Measurements from ENCODE around the gene RNASEH2A. TPM values are rescaled to one million over a fixed set of nuclear protein-coding genes. Genes with fewer than 3 reads are reported as not detected.

The RNASEH2A gene
- total and polyA plus RNA-seq, 2 of the 13 experiments (the other 11 are each of a cell fraction or from before 2014, with no cell fraction given), result 25.1 to 35.8 TPM

DNA sequence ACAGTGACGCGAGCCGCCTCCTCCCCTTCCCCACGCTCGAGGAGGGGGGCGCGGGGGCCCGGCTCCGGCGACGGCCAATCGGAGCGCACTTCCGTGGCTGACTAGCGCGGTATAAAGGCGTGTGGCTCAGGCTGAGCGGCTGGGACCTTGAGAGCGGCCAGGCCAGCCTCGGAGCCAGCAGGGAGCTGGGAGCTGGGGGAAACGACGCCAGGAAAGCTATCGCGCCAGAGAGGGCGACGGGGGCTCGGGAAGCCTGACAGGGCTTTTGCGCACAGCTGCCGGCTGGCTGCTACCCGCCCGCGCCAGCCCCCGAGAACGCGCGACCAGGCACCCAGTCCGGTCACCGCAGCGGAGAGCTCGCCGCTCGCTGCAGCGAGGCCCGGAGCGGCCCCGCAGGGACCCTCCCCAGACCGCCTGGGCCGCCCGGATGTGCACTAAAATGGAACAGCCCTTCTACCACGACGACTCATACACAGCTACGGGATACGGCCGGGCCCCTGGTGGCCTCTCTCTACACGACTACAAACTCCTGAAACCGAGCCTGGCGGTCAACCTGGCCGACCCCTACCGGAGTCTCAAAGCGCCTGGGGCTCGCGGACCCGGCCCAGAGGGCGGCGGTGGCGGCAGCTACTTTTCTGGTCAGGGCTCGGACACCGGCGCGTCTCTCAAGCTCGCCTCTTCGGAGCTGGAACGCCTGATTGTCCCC, 14.9 kb upstream of the RNASEH2A start, which contains the start of gene JUNB (continued):
- TF ChIP-seq, protein P1, sequence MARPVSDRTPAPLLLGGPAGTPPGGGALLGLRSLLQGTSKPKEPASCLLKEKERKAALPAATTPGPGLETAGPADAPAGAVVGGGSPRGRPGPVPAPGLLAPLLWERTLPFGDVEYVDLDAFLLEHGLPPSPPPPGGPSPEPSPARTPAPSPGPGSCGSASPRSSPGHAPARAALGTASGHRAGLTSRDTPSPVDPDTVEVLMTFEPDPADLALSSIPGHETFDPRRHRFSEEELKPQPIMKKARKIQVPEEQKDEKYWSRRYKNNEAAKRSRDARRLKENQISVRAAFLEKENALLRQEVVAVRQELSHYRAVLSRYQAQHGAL (CRISPR knock-in tag; IDR thresholded peaks at IDR 0.05; ENCODE audit: not compliant biosample characterization), result no peak
- TF ChIP-seq RXRA (CRISPR knock-in tag; IDR thresholded peaks at IDR 0.05), result peak; percentile 76
- TF ChIP-seq AGO2 (optimal IDR thresholded peaks at IDR 0.05; ENCODE audit: low read depth, low read length), result peak; percentile 80
- peak; percentile 68; the same call in 1 of the 2 replicates for TF ChIP-seq ZNF766 (CRISPR knock-in tag; IDR thresholded peaks at IDR 0.05; ENCODE audit: borderline replicate concordance)
- TF ChIP-seq, protein P2, sequence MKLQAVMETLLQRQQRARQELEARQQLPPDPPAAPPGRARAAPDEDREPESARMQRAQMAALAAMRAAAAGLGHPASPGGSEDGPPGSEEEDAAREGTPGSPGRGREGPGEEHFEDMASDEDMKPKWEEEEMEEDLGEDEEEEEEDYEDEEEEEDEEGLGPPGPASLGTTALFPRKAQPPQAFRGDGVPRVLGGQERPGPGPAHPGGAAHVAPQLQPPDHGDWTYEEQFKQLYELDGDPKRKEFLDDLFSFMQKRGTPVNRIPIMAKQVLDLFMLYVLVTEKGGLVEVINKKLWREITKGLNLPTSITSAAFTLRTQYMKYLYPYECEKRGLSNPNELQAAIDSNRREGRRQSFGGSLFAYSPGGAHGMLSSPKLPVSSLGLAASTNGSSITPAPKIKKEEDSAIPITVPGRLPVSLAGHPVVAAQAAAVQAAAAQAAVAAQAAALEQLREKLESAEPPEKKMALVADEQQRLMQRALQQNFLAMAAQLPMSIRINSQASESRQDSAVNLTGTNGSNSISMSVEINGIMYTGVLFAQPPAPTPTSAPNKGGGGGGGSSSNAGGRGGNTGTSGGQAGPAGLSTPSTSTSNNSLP (IDR thresholded peaks at IDR 0.05; ENCODE audit: low read depth, low read length), result no peak
- TF ChIP-seq MATR3 (CRISPR knock-in tag; IDR thresholded peaks at IDR 0.05), result no peak
- TF ChIP-seq, protein P3, sequence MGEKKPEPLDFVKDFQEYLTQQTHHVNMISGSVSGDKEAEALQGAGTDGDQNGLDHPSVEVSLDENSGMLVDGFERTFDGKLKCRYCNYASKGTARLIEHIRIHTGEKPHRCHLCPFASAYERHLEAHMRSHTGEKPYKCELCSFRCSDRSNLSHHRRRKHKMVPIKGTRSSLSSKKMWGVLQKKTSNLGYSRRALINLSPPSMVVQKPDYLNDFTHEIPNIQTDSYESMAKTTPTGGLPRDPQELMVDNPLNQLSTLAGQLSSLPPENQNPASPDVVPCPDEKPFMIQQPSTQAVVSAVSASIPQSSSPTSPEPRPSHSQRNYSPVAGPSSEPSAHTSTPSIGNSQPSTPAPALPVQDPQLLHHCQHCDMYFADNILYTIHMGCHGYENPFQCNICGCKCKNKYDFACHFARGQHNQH (CRISPR knock-in tag; IDR thresholded peaks at IDR 0.05), result peak; percentile 92
- no peak for TF ChIP-seq ZSCAN25 (CRISPR knock-in tag; IDR thresholded peaks at IDR 0.05)
- TF ChIP-seq ZNF781 (CRISPR knock-in tag; IDR thresholded peaks at IDR 0.05; ENCODE audit: borderline replicate concordance, not compliant biosample characterization), result no peak
- TF ChIP-seq, protein P4, sequence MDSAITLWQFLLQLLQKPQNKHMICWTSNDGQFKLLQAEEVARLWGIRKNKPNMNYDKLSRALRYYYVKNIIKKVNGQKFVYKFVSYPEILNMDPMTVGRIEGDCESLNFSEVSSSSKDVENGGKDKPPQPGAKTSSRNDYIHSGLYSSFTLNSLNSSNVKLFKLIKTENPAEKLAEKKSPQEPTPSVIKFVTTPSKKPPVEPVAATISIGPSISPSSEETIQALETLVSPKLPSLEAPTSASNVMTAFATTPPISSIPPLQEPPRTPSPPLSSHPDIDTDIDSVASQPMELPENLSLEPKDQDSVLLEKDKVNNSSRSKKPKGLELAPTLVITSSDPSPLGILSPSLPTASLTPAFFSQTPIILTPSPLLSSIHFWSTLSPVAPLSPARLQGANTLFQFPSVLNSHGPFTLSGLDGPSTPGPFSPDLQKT (CRISPR knock-in tag; IDR thresholded peaks at IDR 0.05; ENCODE audit: borderline replicate concordance), result no peak
- TF ChIP-seq MTF1 (CRISPR knock-in tag; IDR thresholded peaks at IDR 0.05), result no peak
- TF ChIP-seq, protein P5, sequence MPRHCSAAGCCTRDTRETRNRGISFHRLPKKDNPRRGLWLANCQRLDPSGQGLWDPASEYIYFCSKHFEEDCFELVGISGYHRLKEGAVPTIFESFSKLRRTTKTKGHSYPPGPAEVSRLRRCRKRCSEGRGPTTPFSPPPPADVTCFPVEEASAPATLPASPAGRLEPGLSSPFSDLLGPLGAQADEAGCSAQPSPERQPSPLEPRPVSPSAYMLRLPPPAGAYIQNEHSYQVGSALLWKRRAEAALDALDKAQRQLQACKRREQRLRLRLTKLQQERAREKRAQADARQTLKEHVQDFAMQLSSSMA (CRISPR knock-in tag; IDR thresholded peaks at IDR 0.05), result 0 out of 2 replicates have a peak, but pooled peaks have one; percentile 61
- TF ChIP-seq, protein P6, sequence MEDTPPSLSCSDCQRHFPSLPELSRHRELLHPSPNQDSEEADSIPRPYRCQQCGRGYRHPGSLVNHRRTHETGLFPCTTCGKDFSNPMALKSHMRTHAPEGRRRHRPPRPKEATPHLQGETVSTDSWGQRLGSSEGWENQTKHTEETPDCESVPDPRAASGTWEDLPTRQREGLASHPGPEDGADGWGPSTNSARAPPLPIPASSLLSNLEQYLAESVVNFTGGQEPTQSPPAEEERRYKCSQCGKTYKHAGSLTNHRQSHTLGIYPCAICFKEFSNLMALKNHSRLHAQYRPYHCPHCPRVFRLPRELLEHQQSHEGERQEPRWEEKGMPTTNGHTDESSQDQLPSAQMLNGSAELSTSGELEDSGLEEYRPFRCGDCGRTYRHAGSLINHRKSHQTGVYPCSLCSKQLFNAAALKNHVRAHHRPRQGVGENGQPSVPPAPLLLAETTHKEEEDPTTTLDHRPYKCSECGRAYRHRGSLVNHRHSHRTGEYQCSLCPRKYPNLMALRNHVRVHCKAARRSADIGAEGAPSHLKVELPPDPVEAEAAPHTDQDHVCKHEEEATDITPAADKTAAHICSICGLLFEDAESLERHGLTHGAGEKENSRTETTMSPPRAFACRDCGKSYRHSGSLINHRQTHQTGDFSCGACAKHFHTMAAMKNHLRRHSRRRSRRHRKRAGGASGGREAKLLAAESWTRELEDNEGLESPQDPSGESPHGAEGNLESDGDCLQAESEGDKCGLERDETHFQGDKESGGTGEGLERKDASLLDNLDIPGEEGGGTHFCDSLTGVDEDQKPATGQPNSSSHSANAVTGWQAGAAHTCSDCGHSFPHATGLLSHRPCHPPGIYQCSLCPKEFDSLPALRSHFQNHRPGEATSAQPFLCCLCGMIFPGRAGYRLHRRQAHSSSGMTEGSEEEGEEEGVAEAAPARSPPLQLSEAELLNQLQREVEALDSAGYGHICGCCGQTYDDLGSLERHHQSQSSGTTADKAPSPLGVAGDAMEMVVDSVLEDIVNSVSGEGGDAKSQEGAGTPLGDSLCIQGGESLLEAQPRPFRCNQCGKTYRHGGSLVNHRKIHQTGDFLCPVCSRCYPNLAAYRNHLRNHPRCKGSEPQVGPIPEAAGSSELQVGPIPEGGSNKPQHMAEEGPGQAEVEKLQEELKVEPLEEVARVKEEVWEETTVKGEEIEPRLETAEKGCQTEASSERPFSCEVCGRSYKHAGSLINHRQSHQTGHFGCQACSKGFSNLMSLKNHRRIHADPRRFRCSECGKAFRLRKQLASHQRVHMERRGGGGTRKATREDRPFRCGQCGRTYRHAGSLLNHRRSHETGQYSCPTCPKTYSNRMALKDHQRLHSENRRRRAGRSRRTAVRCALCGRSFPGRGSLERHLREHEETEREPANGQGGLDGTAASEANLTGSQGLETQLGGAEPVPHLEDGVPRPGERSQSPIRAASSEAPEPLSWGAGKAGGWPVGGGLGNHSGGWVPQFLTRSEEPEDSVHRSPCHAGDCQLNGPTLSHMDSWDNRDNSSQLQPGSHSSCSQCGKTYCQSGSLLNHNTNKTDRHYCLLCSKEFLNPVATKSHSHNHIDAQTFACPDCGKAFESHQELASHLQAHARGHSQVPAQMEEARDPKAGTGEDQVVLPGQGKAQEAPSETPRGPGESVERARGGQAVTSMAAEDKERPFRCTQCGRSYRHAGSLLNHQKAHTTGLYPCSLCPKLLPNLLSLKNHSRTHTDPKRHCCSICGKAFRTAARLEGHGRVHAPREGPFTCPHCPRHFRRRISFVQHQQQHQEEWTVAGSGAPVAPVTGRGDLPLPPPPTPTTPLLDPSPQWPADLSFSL (CRISPR knock-in tag; IDR thresholded peaks at IDR 0.05), result no peak
- peak; percentile 85 for TF ChIP-seq ZNF777 (CRISPR knock-in tag; IDR thresholded peaks at IDR 0.05)
